Measurements from ENCODE around the gene TSACC. TPM values are rescaled to one million over a fixed set of nuclear protein-coding genes. Genes with fewer than 3 reads are reported as not detected.

The TSACC gene
- total and polyA plus RNA-seq, 9 of the 15 experiments (the other 6 are each of a cell fraction or from before 2014, with no cell fraction given), result 0.45 to 7.4 (median 2.6) TPM

DNA sequence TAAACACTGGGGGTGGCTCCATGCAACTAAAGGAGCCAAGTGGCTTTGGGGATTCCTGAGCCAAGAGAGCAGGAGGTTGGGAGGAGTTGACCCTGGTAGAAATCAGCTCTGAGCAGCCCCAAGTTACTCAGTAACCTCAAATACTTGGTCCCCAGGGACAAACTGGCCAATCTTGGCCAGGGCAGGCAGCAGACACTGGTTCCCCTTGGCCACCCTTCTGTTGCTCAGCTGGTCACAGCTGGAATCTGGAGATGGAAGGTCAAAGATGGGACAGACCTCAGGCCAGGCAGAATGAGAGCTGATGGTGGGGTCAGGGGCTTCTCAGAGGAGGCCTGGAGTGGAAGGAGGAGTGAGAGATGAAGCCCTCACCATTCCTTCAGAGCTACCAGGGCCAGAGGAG is 27.4 kb downstream of the TSACC start:
- H3K9me3 ChIP-seq (replicated peaks; ENCODE audit: control insufficient read depth, insufficient read depth, low read depth, low read length), result no peaks in the 10 kb centered on the region
- H3K27me3 ChIP-seq (ENCODE audit: control insufficient read depth in 2 of 2, insufficient read depth in 2 of 2, low read length in 2 of 2), result peaks cover 2 to 19% of the 10 kb centered on the region in 2 experiments; a peak in 1 of 5 replicates
- H4K20me1 ChIP-seq (replicated peaks; ENCODE audit: control insufficient read depth, insufficient read depth, low read length), result no peaks in the 10 kb centered on the region
- ATAC-seq, result no peak
- no peaks in the 10 kb centered on the region for H3K36me3 ChIP-seq (ENCODE audit: control insufficient read depth, insufficient read depth, low read length)
- H3K79me2 ChIP-seq (ENCODE audit: control insufficient read depth, insufficient read depth, low read length), result no peaks in the 10 kb centered on the region
- H3K9ac ChIP-seq (ENCODE audit: insufficient read depth in 1 of 2, low read depth in 2 of 2, low read length in 2 of 2), result peak overlapping the region in 1 of 2 experiments; percentile 22; a peak in 1 of 4 replicates
- no peak overlapping the region for H2AFZ ChIP-seq (ENCODE audit: low read depth, low read length)
- CTCF ChIA-PET (ENCODE audit: low intra/inter-chr PET ratio), result no interaction called here
- intact Hi-C loops (cut with micrococcal nuclease) (loop anchor here (10.0 kb wide), 1 partner anchor 281 kb away; the partner anchor contains the start of gene MEX3A), in situ Hi-C loops (cut with MboI) (no loop called here)
- no peak overlapping the region for H3K4me2 ChIP-seq (ENCODE audit: insufficient read depth, low read length)
- no peak for TF ChIP-seq SIN3B (IDR thresholded peaks at IDR 0.05; ENCODE audit: low read depth)
- TF ChIP-seq HCFC1 (IDR thresholded peaks at IDR 0.05; ENCODE audit: low read depth, low read length), result no peak
- no peak for TF ChIP-seq NFATC3 (IDR thresholded peaks at IDR 0.05)
- TF ChIP-seq HDAC3 (IDR thresholded peaks at IDR 0.05; ENCODE audit: borderline replicate concordance, partially characterized antibody), result no peak
- no peak for TF ChIP-seq DMBX1 (CRISPR knock-in tag; IDR thresholded peaks at IDR 0.05; ENCODE audit: borderline replicate concordance)
- TF ChIP-seq, protein P1, sequence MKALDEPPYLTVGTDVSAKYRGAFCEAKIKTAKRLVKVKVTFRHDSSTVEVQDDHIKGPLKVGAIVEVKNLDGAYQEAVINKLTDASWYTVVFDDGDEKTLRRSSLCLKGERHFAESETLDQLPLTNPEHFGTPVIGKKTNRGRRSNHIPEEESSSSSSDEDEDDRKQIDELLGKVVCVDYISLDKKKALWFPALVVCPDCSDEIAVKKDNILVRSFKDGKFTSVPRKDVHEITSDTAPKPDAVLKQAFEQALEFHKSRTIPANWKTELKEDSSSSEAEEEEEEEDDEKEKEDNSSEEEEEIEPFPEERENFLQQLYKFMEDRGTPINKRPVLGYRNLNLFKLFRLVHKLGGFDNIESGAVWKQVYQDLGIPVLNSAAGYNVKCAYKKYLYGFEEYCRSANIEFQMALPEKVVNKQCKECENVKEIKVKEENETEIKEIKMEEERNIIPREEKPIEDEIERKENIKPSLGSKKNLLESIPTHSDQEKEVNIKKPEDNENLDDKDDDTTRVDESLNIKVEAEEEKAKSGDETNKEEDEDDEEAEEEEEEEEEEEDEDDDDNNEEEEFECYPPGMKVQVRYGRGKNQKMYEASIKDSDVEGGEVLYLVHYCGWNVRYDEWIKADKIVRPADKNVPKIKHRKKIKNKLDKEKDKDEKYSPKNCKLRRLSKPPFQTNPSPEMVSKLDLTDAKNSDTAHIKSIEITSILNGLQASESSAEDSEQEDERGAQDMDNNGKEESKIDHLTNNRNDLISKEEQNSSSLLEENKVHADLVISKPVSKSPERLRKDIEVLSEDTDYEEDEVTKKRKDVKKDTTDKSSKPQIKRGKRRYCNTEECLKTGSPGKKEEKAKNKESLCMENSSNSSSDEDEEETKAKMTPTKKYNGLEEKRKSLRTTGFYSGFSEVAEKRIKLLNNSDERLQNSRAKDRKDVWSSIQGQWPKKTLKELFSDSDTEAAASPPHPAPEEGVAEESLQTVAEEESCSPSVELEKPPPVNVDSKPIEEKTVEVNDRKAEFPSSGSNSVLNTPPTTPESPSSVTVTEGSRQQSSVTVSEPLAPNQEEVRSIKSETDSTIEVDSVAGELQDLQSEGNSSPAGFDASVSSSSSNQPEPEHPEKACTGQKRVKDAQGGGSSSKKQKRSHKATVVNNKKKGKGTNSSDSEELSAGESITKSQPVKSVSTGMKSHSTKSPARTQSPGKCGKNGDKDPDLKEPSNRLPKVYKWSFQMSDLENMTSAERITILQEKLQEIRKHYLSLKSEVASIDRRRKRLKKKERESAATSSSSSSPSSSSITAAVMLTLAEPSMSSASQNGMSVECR (CRISPR knock-in tag; IDR thresholded peaks at IDR 0.05), result no peak
- TF ChIP-seq WHSC1 (IDR thresholded peaks at IDR 0.05; ENCODE audit: low read length), result no peak
- BruUV-seq (replicated peaks), result no TSS peak
- FAIRE-seq, result no peak
- no peak overlapping the region for H3K4me3 ChIP-seq
- H3K4me1 ChIP-seq (replicated peaks in 1 of 2; ENCODE audit: control insufficient read depth in 2 of 2, insufficient read depth in 2 of 2, low read length in 2 of 2), result peaks cover 0 to 16% of the 10 kb centered on the region in 2 experiments; a peak in 3 of 5 replicates
- no peak for DNase-seq (ENCODE audit: extremely low read depth in 1 of 4, low spot score in 3 of 4)
- POLR2A ChIA-PET, result interaction anchor here (0.7 to 1.1 kb wide), 4 partner anchors 23 to 153 kb away, joined by 3 read pairs; partner anchors contain the start of gene PMF1
- no peaks in the 10 kb centered on the region for H3K9me1 ChIP-seq (ENCODE audit: control insufficient read depth, insufficient read depth, low read length)
- no peak overlapping the region for H3K27ac ChIP-seq (ENCODE audit: extremely low read depth, low read depth, low read length)

Measured in K562 (cell line).